Measurements from ENCODE around the gene EXOC6B. TPM values are rescaled to one million over a fixed set of nuclear protein-coding genes. Genes with fewer than 3 reads are reported as not detected.

EXOC6B gene
- polyA plus RNA-seq, 2 of the 4 experiments (the other 2 are of a cell fraction): 15.5 to 24.7 TPM

- TF ChIP-seq SMC3 (IDR thresholded peaks at IDR 0.05) (no peak), ZSCAN20 (CRISPR knock-in tag; IDR thresholded peaks at IDR 0.05) (no peak), RARB (CRISPR knock-in tag; IDR thresholded peaks at IDR 0.05) (no peak), ZNF302 (CRISPR knock-in tag; IDR thresholded peaks at IDR 0.05) (no peak), ZC3H11A (IDR thresholded peaks at IDR 0.05) (no peak), FOXS1 (CRISPR knock-in tag; IDR thresholded peaks at IDR 0.05) (no peak), RNF2 (IDR thresholded peaks at IDR 0.05; ENCODE audit: borderline replicate concordance, low read depth) (no peak), MAX (IDR thresholded peaks at IDR 0.05) (no peak), CHD2 (IDR thresholded peaks at IDR 0.05; ENCODE audit: low read length, partially characterized antibody) (no peak), ZFP36 (IDR thresholded peaks at IDR 0.05; ENCODE audit: borderline replicate concordance, partially characterized antibody) (no peak), ELK1 (IDR thresholded peaks at IDR 0.05; ENCODE audit: low read depth, low read length) (no peak), FOSB (CRISPR knock-in tag; IDR thresholded peaks at IDR 0.05) (no peak), HOXB5 (CRISPR knock-in tag; IDR thresholded peaks at IDR 0.05) (no peak), MAFK (IDR thresholded peaks at IDR 0.05; ENCODE audit: partially characterized antibody) (no peak), HOXA7 (CRISPR knock-in tag; IDR thresholded peaks at IDR 0.05) (no peak), SREBF2 (IDR thresholded peaks at IDR 0.05) (no peak), RFX5 (IDR thresholded peaks at IDR 0.05) (no peak), HOXB13 (CRISPR knock-in tag; IDR thresholded peaks at IDR 0.05; ENCODE audit: low read depth) (no peak)
- TF ChIP-seq, protein P1, sequence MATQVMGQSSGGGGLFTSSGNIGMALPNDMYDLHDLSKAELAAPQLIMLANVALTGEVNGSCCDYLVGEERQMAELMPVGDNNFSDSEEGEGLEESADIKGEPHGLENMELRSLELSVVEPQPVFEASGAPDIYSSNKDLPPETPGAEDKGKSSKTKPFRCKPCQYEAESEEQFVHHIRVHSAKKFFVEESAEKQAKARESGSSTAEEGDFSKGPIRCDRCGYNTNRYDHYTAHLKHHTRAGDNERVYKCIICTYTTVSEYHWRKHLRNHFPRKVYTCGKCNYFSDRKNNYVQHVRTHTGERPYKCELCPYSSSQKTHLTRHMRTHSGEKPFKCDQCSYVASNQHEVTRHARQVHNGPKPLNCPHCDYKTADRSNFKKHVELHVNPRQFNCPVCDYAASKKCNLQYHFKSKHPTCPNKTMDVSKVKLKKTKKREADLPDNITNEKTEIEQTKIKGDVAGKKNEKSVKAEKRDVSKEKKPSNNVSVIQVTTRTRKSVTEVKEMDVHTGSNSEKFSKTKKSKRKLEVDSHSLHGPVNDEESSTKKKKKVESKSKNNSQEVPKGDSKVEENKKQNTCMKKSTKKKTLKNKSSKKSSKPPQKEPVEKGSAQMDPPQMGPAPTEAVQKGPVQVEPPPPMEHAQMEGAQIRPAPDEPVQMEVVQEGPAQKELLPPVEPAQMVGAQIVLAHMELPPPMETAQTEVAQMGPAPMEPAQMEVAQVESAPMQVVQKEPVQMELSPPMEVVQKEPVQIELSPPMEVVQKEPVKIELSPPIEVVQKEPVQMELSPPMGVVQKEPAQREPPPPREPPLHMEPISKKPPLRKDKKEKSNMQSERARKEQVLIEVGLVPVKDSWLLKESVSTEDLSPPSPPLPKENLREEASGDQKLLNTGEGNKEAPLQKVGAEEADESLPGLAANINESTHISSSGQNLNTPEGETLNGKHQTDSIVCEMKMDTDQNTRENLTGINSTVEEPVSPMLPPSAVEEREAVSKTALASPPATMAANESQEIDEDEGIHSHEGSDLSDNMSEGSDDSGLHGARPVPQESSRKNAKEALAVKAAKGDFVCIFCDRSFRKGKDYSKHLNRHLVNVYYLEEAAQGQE (IDR thresholded peaks at IDR 0.05): no peak
- TF ChIP-seq, protein P2, sequence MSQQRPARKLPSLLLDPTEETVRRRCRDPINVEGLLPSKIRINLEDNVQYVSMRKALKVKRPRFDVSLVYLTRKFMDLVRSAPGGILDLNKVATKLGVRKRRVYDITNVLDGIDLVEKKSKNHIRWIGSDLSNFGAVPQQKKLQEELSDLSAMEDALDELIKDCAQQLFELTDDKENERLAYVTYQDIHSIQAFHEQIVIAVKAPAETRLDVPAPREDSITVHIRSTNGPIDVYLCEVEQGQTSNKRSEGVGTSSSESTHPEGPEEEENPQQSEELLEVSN (IDR thresholded peaks at IDR 0.05; ENCODE audit: borderline replicate concordance, low read depth): no peak
- DNase-seq (ENCODE audit: low read depth in 1 of 2, low spot score in 1 of 2) (no peak), FAIRE-seq (no peak), ATAC-seq (no peak)
- H3K27ac ChIP-seq: no peak overlapping the region
- no peak overlapping the region for H3K4me3 ChIP-seq
- POLR2A ChIA-PET: no interaction called here
- H3K9me3 ChIP-seq: peaks cover 34% of the 10 kb centered on the region
- CTCF ChIA-PET: interaction anchor here (1.0 to 2.5 kb wide), 4 partner anchors 13 to 128 kb away, joined by 3 to 8 read pairs (median 7); partner anchors contain the start of gene SPR
- WGBS (ENCODE audit: missing lambda C conversion rate): 100% methylated on average over 1 of the region's 1 CpG
- peaks cover 35% of the 10 kb centered on the region for H3K4me1 ChIP-seq
- no peak overlapping the region for H3K4me2 ChIP-seq
Measured at GRCh38 chr2:72759755-72760154, 66.1 kb downstream of the EXOC6B start.

GRCh38 chr2:72757177-72757775, 68.6 kb downstream of the EXOC6B start:
- ATAC-seq (peak; percentile 69 to 93; a peak in 5 of 6 replicates), FAIRE-seq (peak; percentile 89), DNase-seq (ENCODE audit: low read depth in 1 of 2, low spot score in 1 of 2) (peak; percentile 29 to 85)
- CTCF ChIA-PET: interaction anchor here (0.7 to 1.8 kb wide), 8 partner anchors 12 to 1038 kb away, joined by 3 to 11 read pairs (median 4); partner anchors contain the start of gene SPR
- peaks cover 19% of the 10 kb centered on the region for H3K9me3 ChIP-seq
- peak overlapping the region; percentile 73 to 74 for H3K27ac ChIP-seq
- WGBS (ENCODE audit: missing lambda C conversion rate): 57% methylated on average over 3 of the region's 3 CpGs
- H3K4me1 ChIP-seq: peaks cover 40% of the 10 kb centered on the region
- peak overlapping the region; percentile 68 for H3K4me2 ChIP-seq
- POLR2A ChIA-PET: interaction anchor here (1.1 kb wide), 1 partner anchor 107 kb away, joined by 3 read pairs; no protein-coding TSS in a partner anchor
- H3K4me3 ChIP-seq: no peak overlapping the region
- TF ChIP-seq CBX2 (IDR thresholded peaks at IDR 0.05; ENCODE audit: borderline replicate concordance, low read depth) (no peak), MYC (IDR thresholded peaks at IDR 0.05; ENCODE audit: borderline replicate concordance, low read length) (no peak), ZSCAN20 (CRISPR knock-in tag; IDR thresholded peaks at IDR 0.05) (peak; percentile 97), CEBPB (IDR thresholded peaks at IDR 0.05) (no peak), RCOR1 (IDR thresholded peaks at IDR 0.05; ENCODE audit: low read depth, low read length) (no peak), FOXS1 (CRISPR knock-in tag; IDR thresholded peaks at IDR 0.05) (peak; percentile 95), JUNB (IDR thresholded peaks at IDR 0.05) (no peak), ESRRA (IDR thresholded peaks at IDR 0.05; ENCODE audit: borderline replicate concordance, low read length) (no peak), CBX8 (IDR thresholded peaks at IDR 0.05) (no peak), EHF (CRISPR knock-in tag; IDR thresholded peaks at IDR 0.05) (peak; percentile 97), NR3C1 (IDR thresholded peaks at IDR 0.05) (no peak), SREBF2 (IDR thresholded peaks at IDR 0.05) (no peak), EP300 (IDR thresholded peaks at IDR 0.05) (no peak; a peak in 1 of 5 replicates)
- TF ChIP-seq, protein P3, sequence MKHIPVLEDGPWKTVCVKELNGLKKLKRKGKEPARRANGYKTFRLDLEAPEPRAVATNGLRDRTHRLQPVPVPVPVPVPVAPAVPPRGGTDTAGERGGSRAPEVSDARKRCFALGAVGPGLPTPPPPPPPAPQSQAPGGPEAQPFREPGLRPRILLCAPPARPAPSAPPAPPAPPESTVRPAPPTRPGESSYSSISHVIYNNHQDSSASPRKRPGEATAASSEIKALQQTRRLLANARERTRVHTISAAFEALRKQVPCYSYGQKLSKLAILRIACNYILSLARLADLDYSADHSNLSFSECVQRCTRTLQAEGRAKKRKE (CRISPR knock-in tag; IDR thresholded peaks at IDR 0.05; ENCODE audit: low read depth): peak; percentile 98
- TF ChIP-seq, protein P4, sequence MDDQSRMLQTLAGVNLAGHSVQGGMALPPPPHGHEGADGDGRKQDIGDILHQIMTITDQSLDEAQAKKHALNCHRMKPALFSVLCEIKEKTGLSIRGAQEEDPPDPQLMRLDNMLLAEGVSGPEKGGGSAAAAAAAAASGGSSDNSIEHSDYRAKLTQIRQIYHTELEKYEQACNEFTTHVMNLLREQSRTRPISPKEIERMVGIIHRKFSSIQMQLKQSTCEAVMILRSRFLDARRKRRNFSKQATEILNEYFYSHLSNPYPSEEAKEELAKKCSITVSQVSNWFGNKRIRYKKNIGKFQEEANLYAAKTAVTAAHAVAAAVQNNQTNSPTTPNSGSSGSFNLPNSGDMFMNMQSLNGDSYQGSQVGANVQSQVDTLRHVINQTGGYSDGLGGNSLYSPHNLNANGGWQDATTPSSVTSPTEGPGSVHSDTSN (IDR thresholded peaks at IDR 0.05): no peak
